Bronchial epithelial cell (primary cell): ENCODE measurements around the gene GUCA2B. TPM values are rescaled to one million over a fixed set of nuclear protein-coding genes. Genes with fewer than 3 reads are reported as not detected.

Experiments used
- DNase-seq: peaks from one replicate; pipeline ENCODE4 v3.0.0-alpha.2; 2010; ENCODE audit warnings: low read depth
- FAIRE-seq: peaks from 2 replicates; lab custom pipeline; 2011; peaks lifted over from hg19 to GRCh38; lab: Jason Lieb, UNC
- H3K27me3 ChIP-seq: 2 replicates; pipeline ENCODE4 v1.5.1; 2011; ENCODE audit warnings: low read length; ENCODE audit not compliant: control insufficient read depth, insufficient read depth
- H3K36me3 ChIP-seq: 2 replicates; pipeline ENCODE4 v1.5.1; 2011; ENCODE audit warnings: low read length; ENCODE audit not compliant: control insufficient read depth, insufficient read depth
- H3K4me3 ChIP-seq: 2 replicates; pipeline ENCODE4 v1.5.1; 2011; ENCODE audit warnings: mild to moderate bottlenecking, low read depth, low read length, control low read depth
- CTCF ChIP-seq: IDR thresholded peaks from 2 replicates; pipeline ENCODE4 v1.5.1; 2011; ENCODE audit warnings: mild to moderate bottlenecking, moderate library complexity, low read length, control low read depth, inconsistent platforms; ENCODE audit not compliant: insufficient read depth, severe bottlenecking
- total RNA-seq: library from RNA; depleted of rRNA; stranded (reverse); fragments of >200 nt; gene quantifications from 2 replicates; pipeline ENCODE4 v1.2.1, GENCODE V29; 2014

Gene GUCA2B
- total RNA-seq, 1 donor from 2014 or later = not detected

GRCh38 chr1:42138586-42138985 is 14.6 kb upstream of the GUCA2B start:
- H3K27me3 ChIP-seq = peaks cover 6% of the 10 kb centered on the region
- no peaks in the 10 kb centered on the region for H3K36me3 ChIP-seq
- DNase-seq = no peak
- no peak for FAIRE-seq
- H3K4me3 ChIP-seq = no peak overlapping the region
- TF ChIP-seq CTCF = no peak

GRCh38 chr1:42139444-42139843 is 13.8 kb upstream of the GUCA2B start:
- H3K4me3 ChIP-seq = no peak overlapping the region
- DNase-seq (no peak), FAIRE-seq (no peak)
- peaks cover 3% of the 10 kb centered on the region for H3K27me3 ChIP-seq
- no peak for TF ChIP-seq CTCF
- H3K36me3 ChIP-seq = no peaks in the 10 kb centered on the region

GRCh38 chr1:42140191-42140590 is 13.0 kb upstream of the GUCA2B start:
- DNase-seq (no peak), FAIRE-seq (no peak)
- H3K36me3 ChIP-seq = no peaks in the 10 kb centered on the region
- no peak for TF ChIP-seq CTCF
- no peak overlapping the region for H3K4me3 ChIP-seq
- H3K27me3 ChIP-seq = peaks cover 3% of the 10 kb centered on the region

- no peak for TF ChIP-seq CTCF
- no peak overlapping the region for H3K4me3 ChIP-seq
- FAIRE-seq = no peak
- H3K36me3 ChIP-seq = no peaks in the 10 kb centered on the region
- DNase-seq = no peak
- H3K27me3 ChIP-seq = no peaks in the 10 kb centered on the region
Observed at GRCh38 chr1:42141978-42142377, 11.2 kb upstream of the GUCA2B start.

GRCh38 chr1:42142894-42143675 is 10.1 kb upstream of the GUCA2B start:
- DNase-seq (peak; percentile 67), FAIRE-seq (peak; percentile 97)
- H3K4me3 ChIP-seq = no peak overlapping the region
- no peaks in the 10 kb centered on the region for H3K27me3 ChIP-seq
- TF ChIP-seq CTCF = no peak
- H3K36me3 ChIP-seq = no peaks in the 10 kb centered on the region
